Measurements from ENCODE around the gene CATSPERE. TPM values are rescaled to one million over a fixed set of nuclear protein-coding genes. Genes with fewer than 3 reads are reported as not detected.
"Not testable (repeated sequence)": the region's sequence is repeated elsewhere in the genome, so short reads cannot be mapped to it uniquely, and the experiment has no call there.

Gene CATSPERE
- total RNA-seq, 1 donor from 2014 or later, result 1.1 TPM

DNA sequence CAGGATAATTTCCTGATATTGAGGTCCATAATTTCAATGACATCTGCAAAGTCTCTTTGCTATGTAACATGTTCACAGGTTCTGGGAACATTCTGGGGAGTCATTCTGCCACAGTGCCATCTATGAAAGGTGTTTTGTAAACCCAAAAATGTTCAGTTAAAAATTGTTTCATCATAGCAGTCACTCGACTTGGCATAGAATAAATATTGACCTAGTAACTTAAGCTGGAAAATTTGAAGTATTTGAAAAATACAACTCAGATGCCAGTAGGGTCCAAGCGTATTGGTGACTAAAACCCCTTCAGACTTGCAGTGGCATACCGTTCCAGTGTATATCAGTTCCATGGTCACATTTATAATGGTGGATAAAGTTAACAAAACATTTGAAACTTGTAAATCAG, 198.6 kb downstream of the CATSPERE start:
- H3K27me3 Mint-ChIP-seq, result no peaks in the 10 kb centered on the region
- ChIA-PET CTCF (no interaction called here), POLR2A (interaction anchor here (0.6 kb wide), 1 partner anchor 60 kb away, joined by 4 read pairs; no protein-coding TSS in a partner anchor)
- intact Hi-C loops (cut with micrococcal nuclease), result no loop called here
- no peak for ATAC-seq (ENCODE audit: low read depth)
- H3K27ac Mint-ChIP-seq, result no peak overlapping the region
- TF ChIP-seq, protein P1, sequence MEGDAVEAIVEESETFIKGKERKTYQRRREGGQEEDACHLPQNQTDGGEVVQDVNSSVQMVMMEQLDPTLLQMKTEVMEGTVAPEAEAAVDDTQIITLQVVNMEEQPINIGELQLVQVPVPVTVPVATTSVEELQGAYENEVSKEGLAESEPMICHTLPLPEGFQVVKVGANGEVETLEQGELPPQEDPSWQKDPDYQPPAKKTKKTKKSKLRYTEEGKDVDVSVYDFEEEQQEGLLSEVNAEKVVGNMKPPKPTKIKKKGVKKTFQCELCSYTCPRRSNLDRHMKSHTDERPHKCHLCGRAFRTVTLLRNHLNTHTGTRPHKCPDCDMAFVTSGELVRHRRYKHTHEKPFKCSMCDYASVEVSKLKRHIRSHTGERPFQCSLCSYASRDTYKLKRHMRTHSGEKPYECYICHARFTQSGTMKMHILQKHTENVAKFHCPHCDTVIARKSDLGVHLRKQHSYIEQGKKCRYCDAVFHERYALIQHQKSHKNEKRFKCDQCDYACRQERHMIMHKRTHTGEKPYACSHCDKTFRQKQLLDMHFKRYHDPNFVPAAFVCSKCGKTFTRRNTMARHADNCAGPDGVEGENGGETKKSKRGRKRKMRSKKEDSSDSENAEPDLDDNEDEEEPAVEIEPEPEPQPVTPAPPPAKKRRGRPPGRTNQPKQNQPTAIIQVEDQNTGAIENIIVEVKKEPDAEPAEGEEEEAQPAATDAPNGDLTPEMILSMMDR (IDR thresholded peaks at IDR 0.05), result no peak
- H3K9me3 Mint-ChIP-seq, result no peaks in the 10 kb centered on the region
- no peak overlapping the region for H3K4me3 Mint-ChIP-seq
- peaks cover 44% of the 10 kb centered on the region for H3K4me1 Mint-ChIP-seq
- peaks cover 42% of the 10 kb centered on the region for H3K36me3 Mint-ChIP-seq (ENCODE audit: low read depth)
- DNase-seq, result no peak

DNA sequence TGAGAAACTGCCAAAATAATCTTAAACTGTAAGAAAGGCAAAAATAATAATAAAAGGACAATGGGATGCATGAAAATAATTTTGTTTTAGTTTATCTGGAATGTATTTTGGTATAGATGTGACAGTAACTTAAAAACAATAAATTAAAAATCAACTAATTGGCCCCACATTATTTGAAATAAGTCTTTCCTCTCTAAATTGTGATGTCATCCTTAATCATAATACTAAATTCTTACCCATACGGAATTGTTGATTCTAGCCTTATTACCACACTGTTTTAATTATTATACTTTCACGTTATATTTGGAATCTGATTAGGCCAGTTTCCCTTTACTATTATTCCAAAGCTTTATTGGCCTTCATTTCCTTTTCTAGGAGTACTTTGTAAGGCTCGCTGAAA, 199.5 kb downstream of the CATSPERE start:
- ATAC-seq (ENCODE audit: low read depth), result no peak
- TF ChIP-seq, protein P1 (IDR thresholded peaks at IDR 0.05), result no peak
- no peaks in the 10 kb centered on the region for H3K27me3 Mint-ChIP-seq
- ChIA-PET POLR2A (no interaction called here), CTCF (no interaction called here)
- intact Hi-C loops (cut with micrococcal nuclease), result no loop called here
- H3K9me3 Mint-ChIP-seq, result no peaks in the 10 kb centered on the region
- no peak overlapping the region for H3K4me3 Mint-ChIP-seq
- H3K4me1 Mint-ChIP-seq, result peaks cover 44% of the 10 kb centered on the region
- H3K36me3 Mint-ChIP-seq (ENCODE audit: low read depth), result peaks cover 42% of the 10 kb centered on the region
- no peak overlapping the region for H3K27ac Mint-ChIP-seq
- no peak for DNase-seq

DNA sequence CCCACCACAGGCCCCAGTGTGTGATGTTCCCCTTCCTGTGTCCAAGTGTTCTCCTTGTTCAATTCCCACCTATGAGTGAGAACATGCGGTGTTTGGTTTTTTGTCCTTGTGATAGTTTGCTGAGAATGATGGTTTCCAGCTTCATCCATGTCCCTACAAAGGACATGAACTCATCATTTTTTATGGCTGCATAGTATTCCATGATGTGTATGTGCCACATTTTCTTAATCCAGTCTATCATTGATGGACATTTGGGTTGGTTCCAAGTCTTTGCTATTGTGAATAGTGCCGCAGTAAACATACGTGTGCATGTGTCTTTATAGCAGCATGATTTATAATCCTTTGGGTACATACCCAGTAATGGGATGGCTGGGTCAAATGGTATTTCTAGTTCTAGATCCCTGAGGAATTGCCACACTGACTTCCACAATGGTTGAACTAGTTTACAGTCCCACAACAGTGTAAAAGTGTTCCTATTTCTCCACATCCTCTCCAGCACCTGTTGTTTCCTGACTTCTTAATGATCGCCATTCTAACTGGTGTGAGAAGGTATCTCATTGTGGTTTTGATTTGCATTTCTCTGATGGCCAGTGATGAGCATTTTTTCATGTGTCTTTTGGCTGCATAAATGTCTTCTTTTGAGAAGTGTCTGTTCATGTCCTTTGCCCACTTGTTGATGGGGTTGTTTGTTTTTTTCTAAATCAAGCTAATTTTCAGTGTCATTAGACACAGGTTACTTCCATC, 200.7 kb downstream of the CATSPERE start:
- DNase-seq; H3K4me3 Mint-ChIP-seq; CTCF ChIA-PET; POLR2A ChIA-PET; H3K27ac Mint-ChIP-seq; H3K9me3 Mint-ChIP-seq; ATAC-seq (ENCODE audit: low read depth); H3K27me3 Mint-ChIP-seq; intact Hi-C loops (cut with micrococcal nuclease): not testable (repeated sequence)
- H3K4me1 Mint-ChIP-seq, result peaks cover 44% of the 10 kb centered on the region
- H3K36me3 Mint-ChIP-seq (ENCODE audit: low read depth), result peaks cover 36% of the 10 kb centered on the region

DNA sequence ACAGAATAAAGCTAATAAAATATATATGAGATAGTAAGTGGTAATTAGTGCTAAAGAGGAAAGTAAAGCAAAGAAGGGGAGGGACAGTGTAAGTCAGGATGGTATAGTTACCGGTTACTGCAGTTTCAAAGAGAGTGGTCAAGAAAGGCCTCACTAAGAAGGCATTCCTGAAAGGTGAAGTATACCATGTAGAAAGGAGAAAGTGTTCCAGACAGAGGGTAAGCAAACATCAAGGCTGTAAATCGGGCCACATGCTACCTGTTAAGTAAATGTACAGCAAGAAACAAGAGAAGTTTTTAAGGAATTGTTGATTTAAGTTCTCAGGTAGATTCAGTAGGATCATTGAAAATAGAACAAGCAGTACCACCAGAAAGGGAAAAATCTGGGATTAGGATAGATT, 201.5 kb downstream of the CATSPERE start:
- TF ChIP-seq, protein P1 (IDR thresholded peaks at IDR 0.05), result no peak
- H3K27me3 Mint-ChIP-seq, result no peaks in the 10 kb centered on the region
- ChIA-PET CTCF (no interaction called here), POLR2A (no interaction called here)
- intact Hi-C loops (cut with micrococcal nuclease), result no loop called here
- peaks cover 28% of the 10 kb centered on the region for H3K36me3 Mint-ChIP-seq (ENCODE audit: low read depth)
- peak overlapping the region; percentile 25 for H3K4me3 Mint-ChIP-seq
- H3K9me3 Mint-ChIP-seq, result no peaks in the 10 kb centered on the region
- DNase-seq (no peak), ATAC-seq (ENCODE audit: low read depth) (no peak)
- H3K27ac Mint-ChIP-seq, result peak overlapping the region; percentile 24
- peaks cover 41% of the 10 kb centered on the region for H3K4me1 Mint-ChIP-seq

DNA sequence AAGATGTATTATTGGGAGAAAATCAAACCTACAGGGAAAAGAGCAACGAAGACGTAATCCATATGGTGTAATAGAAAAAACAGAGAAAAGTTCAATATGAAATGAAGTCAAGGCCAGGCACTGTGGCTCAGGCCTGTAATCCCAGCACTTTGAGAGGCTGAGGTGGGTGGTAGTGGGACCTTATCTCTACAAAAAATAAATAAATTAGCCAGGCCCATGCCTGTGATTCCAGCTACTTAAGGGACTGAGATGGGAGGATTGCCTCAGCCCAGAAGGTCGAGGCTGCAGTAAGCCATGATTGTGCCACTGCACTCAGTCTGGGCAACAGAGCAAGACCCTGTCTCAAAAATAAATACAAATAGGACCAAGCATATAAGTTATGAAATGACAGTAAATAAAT, 203.3 kb downstream of the CATSPERE start:
- intact Hi-C loops (cut with micrococcal nuclease), result loop anchor here (2.0 kb wide), 1 partner anchor 64 kb away; no protein-coding TSS in a partner anchor
- CTCF ChIA-PET, result no interaction called here
- ATAC-seq (ENCODE audit: low read depth) (no peak), DNase-seq (no peak)
- POLR2A ChIA-PET, result interaction anchor here (0.6 kb wide), 1 partner anchor 115 kb away, joined by 5 read pairs; no protein-coding TSS in a partner anchor
- no peaks in the 10 kb centered on the region for H3K27me3 Mint-ChIP-seq
- no peaks in the 10 kb centered on the region for H3K9me3 Mint-ChIP-seq
- peaks cover 16% of the 10 kb centered on the region for H3K36me3 Mint-ChIP-seq (ENCODE audit: low read depth)
- TF ChIP-seq, protein P1 (IDR thresholded peaks at IDR 0.05), result no peak
- peaks cover 33% of the 10 kb centered on the region for H3K4me1 Mint-ChIP-seq
- H3K4me3 Mint-ChIP-seq, result no peak overlapping the region
- no peak overlapping the region for H3K27ac Mint-ChIP-seq

Measured in activated B cell treated with CpG ODN at 0.5 μM for 24 hours (primary cell).